Measurements from ENCODE around the gene DTYMK.

The DTYMK gene, protein sequence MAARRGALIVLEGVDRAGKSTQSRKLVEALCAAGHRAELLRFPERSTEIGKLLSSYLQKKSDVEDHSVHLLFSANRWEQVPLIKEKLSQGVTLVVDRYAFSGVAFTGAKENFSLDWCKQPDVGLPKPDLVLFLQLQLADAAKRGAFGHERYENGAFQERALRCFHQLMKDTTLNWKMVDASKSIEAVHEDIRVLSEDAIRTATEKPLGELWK

DNA sequence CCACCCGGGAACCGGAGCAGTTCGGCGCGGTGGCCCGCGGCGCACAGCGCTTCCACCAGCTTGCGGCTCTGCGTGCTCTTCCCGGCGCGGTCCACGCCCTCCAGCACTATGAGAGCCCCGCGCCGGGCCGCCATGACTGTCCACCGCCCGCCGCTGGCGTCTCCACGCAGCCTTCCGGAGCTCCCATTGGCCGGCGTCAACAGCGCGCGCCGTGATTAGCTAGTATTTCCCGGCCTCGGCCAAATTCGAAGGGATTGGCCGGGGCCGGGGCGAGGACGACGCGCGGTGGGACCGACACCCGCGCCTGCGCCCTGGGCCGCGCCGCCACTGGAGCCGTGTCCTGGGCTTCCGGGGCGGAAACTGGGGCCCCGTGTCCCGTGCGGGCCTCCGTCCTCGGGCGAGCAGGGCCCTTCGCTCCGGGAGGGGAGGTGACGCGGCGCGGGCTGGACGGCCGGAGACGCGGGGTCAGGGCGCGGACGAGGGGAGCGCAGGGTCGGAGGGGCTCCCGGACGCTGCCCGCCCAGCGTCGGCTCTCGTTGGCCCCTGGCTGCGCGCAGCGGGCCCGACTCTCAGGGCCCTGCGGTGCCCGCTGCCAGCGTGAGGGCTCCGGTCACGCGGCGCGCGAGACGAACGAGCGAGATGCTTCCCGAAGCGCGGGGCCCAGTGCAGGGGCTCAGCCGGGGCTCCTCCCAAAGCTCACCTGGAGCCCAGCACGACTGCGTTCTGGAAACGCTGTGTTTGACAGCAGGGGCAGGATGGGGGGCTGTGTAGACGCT, at the start of gene DTYMK:
TSS of gene DTYMK (minus strand) at position 166 of the 776 bp plus-strand sequence. CDS start at position 134, 32 bp downstream.
- no peak for TF ChIP-seq ISL1 (CRISPR knock-in tag; IDR thresholded peaks at IDR 0.05)
- TF ChIP-seq ZC3H10 (CRISPR knock-in tag; IDR thresholded peaks at IDR 0.05), result no peak
- TF ChIP-seq ZFP30 (CRISPR knock-in tag; IDR thresholded peaks at IDR 0.05), result no peak
- TF ChIP-seq ZFP3 (CRISPR knock-in tag; IDR thresholded peaks at IDR 0.05), result no peak
- no peak for TF ChIP-seq ZNF8 (CRISPR knock-in tag; IDR thresholded peaks at IDR 0.05)
- TF ChIP-seq TOX (CRISPR knock-in tag; IDR thresholded peaks at IDR 0.05; ENCODE audit: borderline replicate concordance), result no peak
- no peak for TF ChIP-seq CSDC2 (CRISPR knock-in tag; IDR thresholded peaks at IDR 0.05)
- no peak for TF ChIP-seq OSR1 (CRISPR knock-in tag; IDR thresholded peaks at IDR 0.05)
- TF ChIP-seq, protein P1, sequence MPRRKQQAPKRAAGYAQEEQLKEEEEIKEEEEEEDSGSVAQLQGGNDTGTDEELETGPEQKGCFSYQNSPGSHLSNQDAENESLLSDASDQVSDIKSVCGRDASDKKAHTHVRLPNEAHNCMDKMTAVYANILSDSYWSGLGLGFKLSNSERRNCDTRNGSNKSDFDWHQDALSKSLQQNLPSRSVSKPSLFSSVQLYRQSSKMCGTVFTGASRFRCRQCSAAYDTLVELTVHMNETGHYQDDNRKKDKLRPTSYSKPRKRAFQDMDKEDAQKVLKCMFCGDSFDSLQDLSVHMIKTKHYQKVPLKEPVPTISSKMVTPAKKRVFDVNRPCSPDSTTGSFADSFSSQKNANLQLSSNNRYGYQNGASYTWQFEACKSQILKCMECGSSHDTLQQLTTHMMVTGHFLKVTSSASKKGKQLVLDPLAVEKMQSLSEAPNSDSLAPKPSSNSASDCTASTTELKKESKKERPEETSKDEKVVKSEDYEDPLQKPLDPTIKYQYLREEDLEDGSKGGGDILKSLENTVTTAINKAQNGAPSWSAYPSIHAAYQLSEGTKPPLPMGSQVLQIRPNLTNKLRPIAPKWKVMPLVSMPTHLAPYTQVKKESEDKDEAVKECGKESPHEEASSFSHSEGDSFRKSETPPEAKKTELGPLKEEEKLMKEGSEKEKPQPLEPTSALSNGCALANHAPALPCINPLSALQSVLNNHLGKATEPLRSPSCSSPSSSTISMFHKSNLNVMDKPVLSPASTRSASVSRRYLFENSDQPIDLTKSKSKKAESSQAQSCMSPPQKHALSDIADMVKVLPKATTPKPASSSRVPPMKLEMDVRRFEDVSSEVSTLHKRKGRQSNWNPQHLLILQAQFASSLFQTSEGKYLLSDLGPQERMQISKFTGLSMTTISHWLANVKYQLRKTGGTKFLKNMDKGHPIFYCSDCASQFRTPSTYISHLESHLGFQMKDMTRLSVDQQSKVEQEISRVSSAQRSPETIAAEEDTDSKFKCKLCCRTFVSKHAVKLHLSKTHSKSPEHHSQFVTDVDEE (CRISPR knock-in tag; IDR thresholded peaks at IDR 0.05), result no peak
- no peak for TF ChIP-seq ZNF565 (CRISPR knock-in tag; conservative IDR thresholded peaks at IDR 0.05; ENCODE audit: low read depth)
- TF ChIP-seq, protein P2, sequence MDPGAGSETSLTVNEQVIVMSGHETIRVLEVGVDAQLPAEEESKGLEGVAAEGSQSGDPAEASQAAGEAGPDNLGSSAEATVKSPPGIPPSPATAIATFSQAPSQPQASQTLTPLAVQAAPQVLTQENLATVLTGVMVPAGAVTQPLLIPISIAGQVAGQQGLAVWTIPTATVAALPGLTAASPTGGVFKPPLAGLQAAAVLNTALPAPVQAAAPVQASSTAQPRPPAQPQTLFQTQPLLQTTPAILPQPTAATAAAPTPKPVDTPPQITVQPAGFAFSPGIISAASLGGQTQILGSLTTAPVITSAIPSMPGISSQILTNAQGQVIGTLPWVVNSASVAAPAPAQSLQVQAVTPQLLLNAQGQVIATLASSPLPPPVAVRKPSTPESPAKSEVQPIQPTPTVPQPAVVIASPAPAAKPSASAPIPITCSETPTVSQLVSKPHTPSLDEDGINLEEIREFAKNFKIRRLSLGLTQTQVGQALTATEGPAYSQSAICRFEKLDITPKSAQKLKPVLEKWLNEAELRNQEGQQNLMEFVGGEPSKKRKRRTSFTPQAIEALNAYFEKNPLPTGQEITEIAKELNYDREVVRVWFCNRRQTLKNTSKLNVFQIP (CRISPR knock-in tag; IDR thresholded peaks at IDR 0.05; ENCODE audit: borderline replicate concordance, low read depth), result no peak
- TF ChIP-seq, protein P3, sequence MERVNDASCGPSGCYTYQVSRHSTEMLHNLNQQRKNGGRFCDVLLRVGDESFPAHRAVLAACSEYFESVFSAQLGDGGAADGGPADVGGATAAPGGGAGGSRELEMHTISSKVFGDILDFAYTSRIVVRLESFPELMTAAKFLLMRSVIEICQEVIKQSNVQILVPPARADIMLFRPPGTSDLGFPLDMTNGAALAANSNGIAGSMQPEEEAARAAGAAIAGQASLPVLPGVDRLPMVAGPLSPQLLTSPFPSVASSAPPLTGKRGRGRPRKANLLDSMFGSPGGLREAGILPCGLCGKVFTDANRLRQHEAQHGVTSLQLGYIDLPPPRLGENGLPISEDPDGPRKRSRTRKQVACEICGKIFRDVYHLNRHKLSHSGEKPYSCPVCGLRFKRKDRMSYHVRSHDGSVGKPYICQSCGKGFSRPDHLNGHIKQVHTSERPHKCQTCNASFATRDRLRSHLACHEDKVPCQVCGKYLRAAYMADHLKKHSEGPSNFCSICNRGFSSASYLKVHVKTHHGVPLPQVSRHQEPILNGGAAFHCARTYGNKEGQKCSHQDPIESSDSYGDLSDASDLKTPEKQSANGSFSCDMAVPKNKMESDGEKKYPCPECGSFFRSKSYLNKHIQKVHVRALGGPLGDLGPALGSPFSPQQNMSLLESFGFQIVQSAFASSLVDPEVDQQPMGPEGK (CRISPR knock-in tag; IDR thresholded peaks at IDR 0.05; ENCODE audit: borderline replicate concordance), result no peak
- no peak for TF ChIP-seq SNAI2 (CRISPR knock-in tag; IDR thresholded peaks at IDR 0.05)
- no peak for TF ChIP-seq ARNTL (CRISPR knock-in tag; IDR thresholded peaks at IDR 0.05; ENCODE audit: borderline replicate concordance, low read depth)
- TF ChIP-seq ESRRG (CRISPR knock-in tag; IDR thresholded peaks at IDR 0.05), result no peak
- no peak for TF ChIP-seq BACH2 (CRISPR knock-in tag; IDR thresholded peaks at IDR 0.05; ENCODE audit: borderline replicate concordance)
- ATAC-seq, result peak; percentile 98

DNA sequence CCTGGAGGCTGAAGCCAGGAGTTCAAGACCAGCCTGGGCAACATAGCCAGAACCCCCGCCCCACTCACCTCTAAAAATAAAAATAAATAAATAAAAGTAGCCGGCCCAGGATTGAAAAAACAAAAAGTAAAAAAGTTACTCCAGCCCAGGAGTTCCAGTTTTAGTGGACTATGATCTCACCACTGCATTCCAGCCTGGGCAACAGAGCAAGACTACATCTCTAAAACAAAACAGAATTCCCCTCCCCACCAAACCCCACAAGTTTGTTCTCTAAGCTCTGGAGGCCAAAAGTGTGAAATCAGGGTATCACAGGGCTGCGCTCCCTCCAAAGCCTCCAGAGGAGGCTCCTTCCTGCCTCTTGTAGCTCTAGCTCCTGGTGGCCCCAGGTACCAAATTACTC, 49.5 kb upstream of the DTYMK start:
- ATAC-seq, result no peak
- TF ChIP-seq, protein P4, sequence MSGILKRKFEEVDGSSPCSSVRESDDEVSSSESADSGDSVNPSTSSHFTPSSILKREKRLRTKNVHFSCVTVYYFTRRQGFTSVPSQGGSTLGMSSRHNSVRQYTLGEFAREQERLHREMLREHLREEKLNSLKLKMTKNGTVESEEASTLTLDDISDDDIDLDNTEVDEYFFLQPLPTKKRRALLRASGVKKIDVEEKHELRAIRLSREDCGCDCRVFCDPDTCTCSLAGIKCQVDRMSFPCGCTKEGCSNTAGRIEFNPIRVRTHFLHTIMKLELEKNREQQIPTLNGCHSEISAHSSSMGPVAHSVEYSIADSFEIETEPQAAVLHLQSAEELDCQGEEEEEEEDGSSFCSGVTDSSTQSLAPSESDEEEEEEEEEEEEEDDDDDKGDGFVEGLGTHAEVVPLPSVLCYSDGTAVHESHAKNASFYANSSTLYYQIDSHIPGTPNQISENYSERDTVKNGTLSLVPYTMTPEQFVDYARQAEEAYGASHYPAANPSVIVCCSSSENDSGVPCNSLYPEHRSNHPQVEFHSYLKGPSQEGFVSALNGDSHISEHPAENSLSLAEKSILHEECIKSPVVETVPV (CRISPR knock-in tag; IDR thresholded peaks at IDR 0.05), result no peak
- TF ChIP-seq OSR1 (CRISPR knock-in tag; IDR thresholded peaks at IDR 0.05) (no peak), CSDC2 (CRISPR knock-in tag; IDR thresholded peaks at IDR 0.05) (no peak), ARNTL (CRISPR knock-in tag; IDR thresholded peaks at IDR 0.05; ENCODE audit: borderline replicate concordance, low read depth) (no peak), ESRRG (CRISPR knock-in tag; IDR thresholded peaks at IDR 0.05) (no peak), BACH2 (CRISPR knock-in tag; IDR thresholded peaks at IDR 0.05; ENCODE audit: borderline replicate concordance) (no peak), GLIS3 (CRISPR knock-in tag; IDR thresholded peaks at IDR 0.05) (no peak), ZFP3 (CRISPR knock-in tag; IDR thresholded peaks at IDR 0.05) (no peak), ZNF8 (CRISPR knock-in tag; IDR thresholded peaks at IDR 0.05) (no peak), ZFP30 (CRISPR knock-in tag; IDR thresholded peaks at IDR 0.05) (no peak), SNAI2 (CRISPR knock-in tag; IDR thresholded peaks at IDR 0.05) (no peak), TCF4 (CRISPR knock-in tag; IDR thresholded peaks at IDR 0.05; ENCODE audit: borderline replicate concordance) (no peak), ISL1 (CRISPR knock-in tag; IDR thresholded peaks at IDR 0.05) (no peak), ZC3H10 (CRISPR knock-in tag; IDR thresholded peaks at IDR 0.05) (no peak)
- TF ChIP-seq, protein P3 (CRISPR knock-in tag; IDR thresholded peaks at IDR 0.05; ENCODE audit: borderline replicate concordance), result no peak
- TF ChIP-seq, protein P5, sequence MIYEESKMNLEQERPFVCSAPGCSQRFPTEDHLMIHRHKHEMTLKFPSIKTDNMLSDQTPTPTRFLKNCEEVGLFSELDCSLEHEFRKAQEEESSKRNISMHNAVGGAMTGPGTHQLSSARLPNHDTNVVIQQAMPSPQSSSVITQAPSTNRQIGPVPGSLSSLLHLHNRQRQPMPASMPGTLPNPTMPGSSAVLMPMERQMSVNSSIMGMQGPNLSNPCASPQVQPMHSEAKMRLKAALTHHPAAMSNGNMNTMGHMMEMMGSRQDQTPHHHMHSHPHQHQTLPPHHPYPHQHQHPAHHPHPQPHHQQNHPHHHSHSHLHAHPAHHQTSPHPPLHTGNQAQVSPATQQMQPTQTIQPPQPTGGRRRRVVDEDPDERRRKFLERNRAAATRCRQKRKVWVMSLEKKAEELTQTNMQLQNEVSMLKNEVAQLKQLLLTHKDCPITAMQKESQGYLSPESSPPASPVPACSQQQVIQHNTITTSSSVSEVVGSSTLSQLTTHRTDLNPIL (CRISPR knock-in tag; IDR thresholded peaks at IDR 0.05; ENCODE audit: low read depth), result no peak
- TF ChIP-seq, protein P2 (CRISPR knock-in tag; IDR thresholded peaks at IDR 0.05; ENCODE audit: borderline replicate concordance, low read depth), result no peak
